ENCODE data around the gene DNAJC19.
"Not testable (repeated sequence)": the region's sequence is repeated elsewhere in the genome, so short reads cannot be mapped to it uniquely, and the experiment has no call there.

Gene DNAJC19

GRCh38 chr3:180989291-180990163 lies at the start of gene DNAJC19:
Gene DNAJC19, minus strand, starts transcription at chr3:180989736. Its CDS starts 134 bp downstream, at chr3:180989602.
- peak; percentile 83 to 86 for DNase-seq (ENCODE audit: low read depth in 2 of 2)

- no peak for DNase-seq (ENCODE audit: low read depth in 2 of 2)
Measured at GRCh38 chr3:181030948-181031347, 41.4 kb upstream of the DNAJC19 start.

DNA sequence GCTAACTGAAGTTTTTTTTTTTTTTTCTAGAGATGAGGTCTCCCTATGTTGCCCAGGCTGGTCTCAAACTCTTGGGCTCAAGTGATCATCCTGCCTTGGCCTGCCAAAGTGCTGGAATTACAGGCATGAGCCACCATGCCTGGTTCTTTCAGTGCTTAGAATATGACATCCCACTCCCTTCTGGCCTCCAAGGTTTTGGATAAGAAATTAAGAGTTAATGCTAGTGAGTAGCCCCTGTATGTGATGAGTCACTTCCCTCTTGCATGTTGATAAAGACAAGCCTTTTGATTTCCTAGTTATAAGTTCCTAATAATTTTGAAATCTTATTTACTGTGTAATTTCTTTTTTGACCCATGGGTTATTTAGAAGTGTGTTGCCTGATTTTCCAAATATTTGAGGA lies 35.7 kb upstream of the DNAJC19 start:
- no peak for DNase-seq (ENCODE audit: low read depth in 2 of 2)

- DNase-seq (ENCODE audit: low read depth in 2 of 2), result no peak
Measured at GRCh38 chr3:181017690-181018089, 28.2 kb upstream of the DNAJC19 start.

DNA sequence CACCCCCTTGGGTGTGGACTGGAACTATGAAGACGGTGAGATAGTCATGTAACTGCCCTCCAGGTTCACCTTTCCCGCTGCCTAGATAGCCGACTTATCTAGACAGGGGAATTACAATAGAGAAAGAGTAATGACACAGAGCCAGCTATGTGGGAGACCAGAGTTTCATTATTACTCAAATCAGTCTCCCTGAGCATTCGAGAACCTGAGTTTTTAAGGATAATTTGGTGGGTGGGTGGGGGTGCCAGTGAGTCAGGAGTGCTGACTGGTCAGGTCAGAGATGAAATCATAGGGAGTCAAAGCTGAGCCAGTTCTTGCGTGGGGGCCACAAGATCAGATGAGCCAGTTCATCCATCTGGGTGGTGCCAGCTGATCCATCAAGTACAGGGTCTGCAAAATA lies 19.7 kb upstream of the DNAJC19 start:
- DNase-seq (ENCODE audit: low read depth in 2 of 2), result no peak

GRCh38 chr3:181008796-181009195 lies 19.3 kb upstream of the DNAJC19 start:
- no peak for DNase-seq (ENCODE audit: low read depth in 2 of 2)

DNA sequence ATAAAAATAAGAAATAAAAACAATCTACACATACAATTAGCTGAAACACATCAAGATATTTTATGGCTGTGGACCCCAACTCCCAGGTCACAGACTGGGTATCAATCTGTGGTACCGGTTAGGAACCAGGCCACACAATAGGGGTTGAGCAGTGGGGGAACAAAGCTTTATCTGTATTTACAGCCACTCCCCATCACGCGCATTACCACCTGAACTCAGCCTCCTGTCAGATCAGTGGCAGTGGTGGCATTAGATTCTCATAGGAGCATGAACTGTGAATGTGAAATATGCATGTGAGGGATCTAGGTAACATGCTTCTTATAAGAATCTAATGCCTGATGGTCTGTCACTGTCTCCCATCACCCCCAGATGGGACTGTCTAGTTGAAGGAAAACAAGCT lies 17.7 kb upstream of the DNAJC19 start:
- no peak for DNase-seq (ENCODE audit: low read depth in 2 of 2)

DNA sequence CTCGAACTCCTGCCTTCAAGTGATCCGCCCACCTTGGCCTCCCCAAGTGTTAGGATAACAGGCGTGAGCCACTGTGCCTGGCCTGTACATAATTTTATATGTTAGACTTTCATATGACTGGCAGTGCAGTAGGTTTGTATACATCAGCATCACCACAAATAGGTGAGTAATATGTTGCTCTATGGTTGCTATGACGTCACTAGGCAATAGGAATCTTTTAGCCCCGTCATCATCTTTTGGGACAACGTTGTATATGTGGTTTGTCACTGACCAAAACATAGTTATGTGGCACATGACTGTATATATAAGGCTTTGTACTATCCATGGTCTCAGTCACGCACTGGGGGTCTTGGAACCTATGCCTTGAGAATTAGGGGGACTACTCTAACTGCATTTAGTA lies 17.0 kb upstream of the DNAJC19 start:
- DNase-seq (ENCODE audit: low read depth in 2 of 2), result no peak

DNA sequence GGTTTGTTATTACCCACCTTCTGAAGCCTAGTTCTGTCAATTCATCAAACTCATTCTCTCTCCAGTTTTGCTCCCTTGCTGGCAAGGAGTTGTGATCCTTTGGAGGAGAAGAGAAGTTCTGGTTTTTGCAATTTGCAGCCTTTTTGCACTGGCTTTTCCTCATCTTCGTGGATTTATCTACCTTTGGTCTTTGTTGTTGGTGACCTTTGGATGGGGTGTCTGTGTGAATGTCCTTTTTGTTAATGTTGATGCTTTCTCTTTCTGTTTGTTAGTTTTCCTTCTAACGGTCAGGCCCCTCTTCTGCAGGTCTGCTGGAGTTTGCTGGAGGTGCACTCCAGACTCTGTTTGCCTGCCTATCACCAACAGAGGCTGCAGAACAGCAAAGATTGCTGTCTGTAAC lies 13.9 kb upstream of the DNAJC19 start:
- DNase-seq (ENCODE audit: low read depth in 2 of 2), result not testable (repeated sequence)

GRCh38 chr3:181002331-181002730 lies 12.8 kb upstream of the DNAJC19 start:
- DNase-seq (ENCODE audit: low read depth in 2 of 2), result not testable (repeated sequence)

DNA sequence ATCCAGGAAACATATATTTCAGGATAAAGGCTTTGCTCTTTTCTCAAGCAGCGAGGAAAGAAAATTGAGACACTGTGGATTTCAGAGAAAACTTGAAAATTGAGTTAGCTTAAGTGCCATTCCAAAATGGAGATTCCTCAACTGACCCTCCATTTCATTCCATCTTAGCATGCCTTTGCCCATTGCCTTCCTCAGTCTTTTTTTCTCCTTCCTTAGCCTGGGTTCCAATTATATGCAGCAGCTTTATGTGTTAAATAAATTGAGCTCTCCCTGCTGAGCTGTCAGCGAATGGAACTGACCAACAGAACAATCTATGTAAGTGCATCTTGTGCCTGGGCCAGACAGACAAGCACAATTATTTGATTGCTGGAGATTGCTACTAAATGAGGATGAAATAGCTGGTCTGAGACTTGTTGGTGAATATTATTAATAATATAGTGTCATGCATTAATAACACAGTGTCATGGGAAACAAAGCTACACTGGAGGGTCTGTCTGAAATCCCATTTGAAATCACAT lies 6.9 kb upstream of the DNAJC19 start:
- DNase-seq (ENCODE audit: low read depth in 2 of 2), result no peak

DNA sequence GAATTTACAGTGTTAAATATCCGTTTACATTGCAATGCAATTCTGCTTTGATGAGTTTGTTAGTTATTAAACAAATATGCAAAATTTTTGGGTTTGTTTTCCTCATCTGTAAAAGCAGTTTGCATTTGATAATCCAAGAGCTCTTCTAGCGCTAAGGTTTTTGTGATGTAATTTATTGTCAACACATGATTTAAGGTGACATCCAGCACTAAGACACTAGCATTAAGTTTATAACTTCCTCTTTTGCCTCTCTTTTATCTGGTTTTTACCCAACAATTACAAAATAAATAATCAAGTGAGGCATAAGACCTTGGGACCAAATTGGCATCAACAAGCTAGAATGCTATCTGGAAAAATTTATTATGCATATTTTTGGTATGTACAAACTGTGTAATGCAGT lies 969 bp upstream of the DNAJC19 start:
- DNase-seq (ENCODE audit: low read depth in 2 of 2), result no peak

DNA sequence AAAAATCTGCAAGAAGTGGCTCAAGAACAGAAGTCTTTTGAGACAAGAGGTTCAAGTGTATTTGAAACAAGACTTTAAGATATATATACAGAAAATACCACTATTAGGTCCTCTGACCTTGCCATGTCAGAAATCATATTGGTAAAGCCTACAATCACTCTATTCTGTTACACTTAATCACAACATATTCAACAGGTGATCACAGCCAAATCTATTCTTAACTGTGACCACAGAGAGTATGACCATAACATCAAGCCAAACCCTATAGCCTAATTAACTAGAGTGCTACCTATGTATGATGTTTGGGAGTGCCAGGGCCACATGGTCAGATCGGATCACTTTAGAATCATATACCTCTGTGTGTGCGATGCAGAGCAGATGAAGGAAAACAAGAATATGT lies 2.2 kb downstream of the DNAJC19 start:
- DNase-seq (ENCODE audit: low read depth in 2 of 2), result no peak

DNA sequence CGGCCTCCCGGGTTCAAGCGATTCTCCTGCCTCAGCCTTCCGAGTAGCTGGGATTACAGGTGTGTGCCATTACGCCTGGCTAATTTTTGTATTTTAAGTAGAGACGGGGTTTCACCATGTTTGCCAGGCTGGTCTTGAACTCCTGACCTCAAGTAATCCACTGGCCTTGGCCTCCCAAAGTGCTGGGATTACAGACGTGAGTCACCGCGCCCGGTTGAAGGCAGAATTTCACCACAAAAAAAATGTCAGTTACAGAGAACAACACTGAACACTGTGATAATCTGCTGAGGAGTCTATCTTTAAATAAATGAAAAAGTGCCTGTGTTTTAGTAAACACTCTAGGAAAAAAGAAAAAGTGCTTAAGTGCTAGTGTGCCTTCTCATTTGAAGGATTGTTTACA lies 3.2 kb downstream of the DNAJC19 start:
- DNase-seq (ENCODE audit: low read depth in 2 of 2), result not testable (repeated sequence)

DNA sequence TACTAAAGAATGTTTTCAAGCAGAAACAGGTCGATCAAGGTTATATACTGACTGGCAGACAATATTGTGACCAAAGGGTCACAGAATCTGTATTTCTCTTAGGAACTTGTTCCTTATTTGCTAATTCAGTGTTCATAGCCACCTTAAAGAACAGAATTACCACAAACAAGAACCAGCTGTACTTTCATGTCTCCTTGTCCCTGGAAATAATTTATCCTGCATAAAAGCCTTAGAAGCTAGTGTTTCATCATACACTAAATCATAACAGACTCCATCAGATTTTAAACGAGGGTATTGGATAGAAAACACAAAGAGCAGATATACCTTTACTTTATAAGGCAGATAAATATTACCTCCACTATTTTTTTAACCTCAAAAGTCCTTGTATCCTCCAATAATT lies 6.4 kb downstream of the DNAJC19 start:
- DNase-seq (ENCODE audit: low read depth in 2 of 2), result no peak

DNA sequence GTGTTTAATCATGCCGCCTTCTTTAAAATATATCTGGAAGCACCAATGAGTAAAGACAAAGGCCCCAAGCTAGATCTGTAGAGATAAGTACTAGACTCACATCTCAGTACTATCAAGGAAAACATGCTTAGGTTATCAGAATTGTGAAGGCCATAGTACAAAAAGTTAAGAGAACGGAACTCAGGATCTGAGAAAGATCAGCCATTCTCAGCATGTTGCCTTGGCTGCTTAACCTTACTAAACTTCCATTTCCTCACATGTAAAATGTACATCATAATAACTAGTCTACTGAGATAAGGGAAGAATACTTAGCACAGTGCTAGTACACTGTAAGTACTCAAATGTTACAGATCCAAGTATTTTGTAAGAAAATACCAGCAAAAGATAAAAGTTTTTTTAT lies 7.6 kb downstream of the DNAJC19 start:
- DNase-seq (ENCODE audit: low read depth in 2 of 2), result no peak

GRCh38 chr3:180980611-180981010 lies 8.9 kb downstream of the DNAJC19 start:
- no peak for DNase-seq (ENCODE audit: low read depth in 2 of 2)

GRCh38 chr3:180979961-180980360 lies 9.6 kb downstream of the DNAJC19 start:
- DNase-seq (ENCODE audit: low read depth in 2 of 2), result no peak

DNA sequence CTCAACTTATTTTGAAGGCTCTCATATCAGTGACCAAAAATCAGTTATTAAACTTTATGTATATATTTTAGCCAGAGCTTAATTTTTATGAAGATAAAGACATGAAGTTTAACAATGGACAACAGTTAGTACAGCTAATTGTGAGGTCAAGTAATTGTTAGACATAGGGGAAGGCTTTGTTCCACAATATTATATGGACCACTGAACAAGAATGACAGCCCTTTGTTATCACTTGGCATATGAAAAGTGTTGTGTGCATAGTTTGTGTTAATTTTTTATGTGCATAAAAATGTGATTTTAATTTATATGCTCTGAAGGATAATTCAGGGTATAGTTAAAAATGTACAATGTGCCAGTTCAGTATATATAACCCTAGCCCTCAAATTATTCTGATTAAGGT lies 12.0 kb downstream of the DNAJC19 start:
- DNase-seq (ENCODE audit: low read depth in 2 of 2), result no peak

GRCh38 chr3:180974286-180974685 lies 15.2 kb downstream of the DNAJC19 start:
- DNase-seq (ENCODE audit: low read depth in 2 of 2), result no peak

DNA sequence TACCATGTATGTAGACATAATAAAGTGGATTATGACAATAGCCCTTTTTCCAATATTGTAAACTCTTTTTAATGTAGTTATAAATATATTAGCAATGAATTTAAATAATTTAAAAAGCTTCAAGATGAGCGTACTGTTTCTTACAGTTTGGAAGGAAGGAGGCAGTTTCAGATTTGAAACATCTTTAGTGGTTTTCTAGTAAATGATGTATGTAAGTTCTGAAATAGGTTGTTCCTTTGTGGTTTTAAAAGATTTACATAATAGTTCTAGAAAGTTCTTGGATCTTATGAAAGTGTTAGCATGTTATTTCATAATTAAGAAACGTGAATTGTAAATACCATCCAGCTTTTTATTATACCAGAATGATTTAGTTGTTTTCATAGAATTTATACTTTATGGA lies 16.0 kb downstream of the DNAJC19 start:
- DNase-seq (ENCODE audit: low read depth in 2 of 2), result no peak

- no peak for DNase-seq (ENCODE audit: low read depth in 2 of 2)
Measured at GRCh38 chr3:180970931-180971330, 18.6 kb downstream of the DNAJC19 start.

DNA sequence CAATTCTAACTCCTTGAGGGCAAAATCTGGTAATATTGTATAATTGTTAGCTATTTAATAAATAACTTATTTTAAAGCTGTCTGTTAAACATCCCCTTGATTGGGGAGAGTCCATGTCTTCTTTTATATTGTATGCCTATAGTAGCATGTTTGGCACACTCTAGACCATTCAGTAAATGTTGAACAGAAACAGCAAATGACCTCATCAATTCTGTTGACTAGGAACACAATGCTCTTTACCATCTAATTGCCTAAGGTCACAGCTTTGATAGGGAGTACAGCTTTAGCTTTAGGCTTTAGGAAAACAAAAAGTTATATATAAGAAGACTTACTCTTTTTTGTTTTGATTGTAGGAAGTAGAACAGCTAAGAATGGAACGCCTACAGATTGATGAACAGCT lies 27.0 kb downstream of the DNAJC19 start:
- DNase-seq (ENCODE audit: low read depth in 2 of 2), result no peak

GRCh38 chr3:180961552-180961951 lies 28.0 kb downstream of the DNAJC19 start:
- DNase-seq (ENCODE audit: low read depth in 2 of 2), result no peak
